Activated gamma-delta T cell (primary cell): Measurements from ENCODE around the gene RECK.

Source experiments
- DNase-seq: peaks from one replicate; lab custom pipeline; 2025; lab: John Stamatoyannopoulos, UW

The RECK gene

GRCh38 chr9:36138496-36138895 is 101.8 kb downstream of the RECK start:
- DNase-seq = no peak

DNA sequence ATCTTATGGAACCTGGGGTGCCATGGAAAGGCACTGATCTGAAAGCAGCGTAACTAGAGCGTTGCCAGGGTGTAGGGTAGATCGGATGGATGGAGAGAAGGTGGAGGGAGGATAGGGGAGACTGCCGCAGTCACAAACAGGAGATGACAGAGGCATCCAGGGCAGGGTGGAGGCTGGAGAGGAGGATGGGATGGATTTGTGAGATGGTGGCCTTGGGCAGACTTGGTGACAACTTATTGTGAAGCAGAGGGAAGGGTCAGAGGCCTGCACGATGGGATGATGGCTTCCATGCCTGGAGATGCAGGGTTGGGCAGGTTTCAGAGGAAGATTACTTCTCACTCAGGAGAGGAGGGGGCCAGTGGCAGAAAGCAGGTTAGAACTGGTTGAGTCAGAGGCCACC is 102.2 kb downstream of the RECK start:
- DNase-seq = no peak

GRCh38 chr9:36140086-36141084 is 103.7 kb downstream of the RECK start:
- no peak for DNase-seq

DNA sequence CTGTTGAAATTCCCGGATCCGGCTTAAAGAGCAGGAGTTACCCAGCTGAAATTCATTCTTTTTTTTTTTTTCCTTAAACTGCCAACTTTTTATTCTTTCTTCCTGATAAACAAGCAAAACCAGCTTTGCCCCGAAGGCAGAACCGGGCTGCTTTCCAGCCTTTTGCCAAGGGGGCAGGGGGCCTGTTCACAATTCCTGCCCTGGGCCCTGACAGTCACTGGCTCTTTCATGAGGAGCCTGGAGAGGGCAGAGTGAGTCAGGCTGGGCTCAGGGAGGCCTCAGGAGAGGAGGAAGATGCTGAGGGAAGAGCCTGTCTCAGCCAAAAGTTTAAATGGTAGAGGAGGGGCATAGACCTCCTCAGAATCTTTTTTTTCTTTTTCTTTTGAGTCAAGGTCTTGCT is 104.6 kb downstream of the RECK start:
- no peak for DNase-seq

- no peak for DNase-seq
Observed at GRCh38 chr9:36141761-36142160, 105.0 kb downstream of the RECK start.

DNA sequence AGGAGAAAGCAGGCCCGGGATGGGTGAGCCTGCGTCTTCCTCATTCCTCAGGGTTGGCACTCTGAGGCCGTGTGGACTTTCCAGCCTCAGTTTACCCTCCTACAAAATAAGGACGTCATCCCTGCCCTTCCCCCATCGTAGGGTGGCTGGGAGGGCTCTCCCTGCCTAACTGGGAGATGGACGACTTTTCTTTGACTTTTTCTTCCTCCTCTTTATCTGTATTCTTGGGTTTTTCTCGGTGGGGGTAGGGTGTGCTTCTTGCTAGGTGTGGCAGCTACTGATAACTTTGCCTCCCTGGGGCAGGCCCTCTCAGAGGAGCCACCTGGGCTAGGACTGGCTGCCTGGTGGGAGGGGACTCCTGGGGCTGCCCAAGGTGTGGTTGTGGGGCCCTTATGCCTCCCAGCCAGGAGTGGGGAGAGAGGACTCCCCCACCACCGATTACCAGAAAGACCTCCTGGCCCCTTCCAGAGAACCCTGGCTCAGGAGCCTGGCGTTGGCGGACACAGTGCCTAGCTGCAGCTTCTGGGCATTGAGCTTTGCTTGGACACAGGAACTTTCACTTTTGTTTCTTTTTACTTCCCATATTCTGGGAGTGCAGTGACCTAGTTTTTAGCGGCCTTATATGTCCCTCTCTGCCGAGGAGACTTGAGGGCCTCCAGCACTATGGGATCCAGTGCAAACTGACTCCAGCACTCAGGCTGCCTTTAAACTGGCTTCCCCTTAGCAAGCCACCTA is 106.0 kb downstream of the RECK start:
- no peak for DNase-seq

- no peak for DNase-seq
Observed at GRCh38 chr9:36143245-36143641, 106.5 kb downstream of the RECK start.

DNA sequence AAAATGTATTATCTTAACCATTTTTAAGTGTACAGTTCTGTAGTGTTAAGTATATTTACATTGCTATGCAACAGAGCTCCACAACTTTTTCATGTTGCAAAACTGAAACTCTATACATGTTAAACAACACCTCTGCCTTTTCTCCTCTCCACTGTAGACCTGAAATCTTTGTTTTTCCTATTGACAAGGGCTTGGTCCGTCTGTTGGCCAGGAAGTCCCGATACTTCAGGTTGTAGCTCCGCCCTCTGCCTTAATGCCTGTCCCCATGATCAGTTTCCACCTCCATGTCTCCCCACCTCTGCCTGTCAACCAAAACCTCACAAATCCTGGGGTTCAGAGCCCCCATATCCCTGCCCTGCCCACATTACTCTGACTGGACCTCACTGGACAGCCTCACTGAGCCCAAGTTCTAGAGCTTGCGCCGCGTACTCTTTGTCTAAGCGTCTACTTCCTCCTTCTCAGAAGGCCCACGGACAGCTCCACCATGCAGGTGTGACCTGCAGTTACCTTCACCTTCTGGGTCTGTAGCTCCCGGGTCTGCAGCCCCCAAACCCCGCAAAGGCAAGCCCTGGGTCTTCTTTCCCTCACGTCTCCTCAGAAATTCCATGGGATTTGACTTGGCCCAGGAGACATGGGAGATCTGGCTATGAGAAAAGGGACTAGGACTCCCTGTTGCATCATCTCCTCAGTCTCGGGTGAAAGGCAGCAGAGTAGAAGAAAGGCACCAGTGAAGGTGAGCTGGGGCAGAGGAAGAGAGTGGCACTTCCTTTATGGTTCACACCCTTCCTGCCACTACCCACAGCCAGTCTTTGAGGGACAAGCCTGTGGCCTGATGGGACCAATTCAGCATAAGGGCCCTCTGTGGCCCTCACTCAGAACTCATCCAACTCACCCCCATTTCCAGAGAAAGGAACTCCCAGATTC is 107.9 kb downstream of the RECK start:
- no peak for DNase-seq

GRCh38 chr9:36145970-36146369 is 109.3 kb downstream of the RECK start:
- DNase-seq = no peak

DNA sequence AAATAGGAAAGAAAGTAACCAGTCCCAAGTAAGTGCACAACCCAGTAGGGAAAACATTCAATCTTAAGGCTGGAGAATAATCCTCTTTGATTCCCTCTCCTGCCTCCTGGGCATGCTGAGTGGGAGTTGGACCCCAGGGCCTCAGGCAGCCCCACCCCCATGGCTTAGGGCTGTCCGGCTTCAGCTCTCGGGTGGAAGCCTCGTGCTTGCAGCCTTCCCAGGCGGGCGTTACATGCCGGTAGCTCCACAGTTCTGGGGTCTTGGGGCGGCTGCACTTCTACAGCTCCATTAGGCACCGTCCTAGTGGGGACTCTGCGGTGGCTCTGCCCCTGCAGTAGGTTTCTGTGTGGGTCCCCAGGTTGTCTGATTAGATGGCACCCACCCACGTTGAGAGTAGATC is 109.9 kb downstream of the RECK start:
- no peak for DNase-seq

DNA sequence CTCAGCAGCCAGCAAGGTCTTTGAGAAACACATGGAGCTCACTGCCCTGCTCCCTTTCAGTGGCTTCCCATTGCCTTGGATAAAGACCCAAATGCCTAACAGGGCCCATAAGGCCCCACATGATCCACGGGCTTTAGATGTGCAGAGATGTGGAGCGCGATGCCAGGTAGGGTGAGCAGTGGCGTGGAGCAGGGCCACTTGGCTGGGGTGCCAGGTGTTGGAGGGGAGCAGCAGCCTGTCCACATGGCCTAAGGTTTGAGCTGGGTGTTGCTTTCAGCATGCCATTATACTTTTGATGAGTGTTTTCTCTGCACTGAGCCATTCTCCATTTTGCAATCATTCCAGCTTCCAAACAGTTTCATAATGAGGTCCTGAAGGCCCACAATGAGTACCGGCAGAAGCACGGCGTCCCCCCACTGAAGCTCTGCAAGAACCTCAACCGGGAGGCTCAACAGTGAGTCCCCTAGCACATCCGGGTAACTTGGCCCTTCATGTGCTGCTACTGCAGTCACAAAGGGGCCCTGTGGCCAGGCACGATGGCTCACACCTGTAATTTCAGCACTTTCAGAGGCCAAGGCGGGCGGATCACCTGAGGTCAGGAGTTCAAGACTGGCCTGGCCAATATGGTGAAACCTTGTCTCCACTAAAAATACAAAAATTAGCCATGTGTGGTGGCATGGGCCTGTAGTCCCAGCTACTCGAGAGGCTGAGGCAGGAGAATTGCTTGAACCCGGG is 110.9 kb downstream of the RECK start:
- DNase-seq = no peak

- peak; percentile 27 for DNase-seq
Observed at GRCh38 chr9:36148311-36149051, 111.8 kb downstream of the RECK start.

DNA sequence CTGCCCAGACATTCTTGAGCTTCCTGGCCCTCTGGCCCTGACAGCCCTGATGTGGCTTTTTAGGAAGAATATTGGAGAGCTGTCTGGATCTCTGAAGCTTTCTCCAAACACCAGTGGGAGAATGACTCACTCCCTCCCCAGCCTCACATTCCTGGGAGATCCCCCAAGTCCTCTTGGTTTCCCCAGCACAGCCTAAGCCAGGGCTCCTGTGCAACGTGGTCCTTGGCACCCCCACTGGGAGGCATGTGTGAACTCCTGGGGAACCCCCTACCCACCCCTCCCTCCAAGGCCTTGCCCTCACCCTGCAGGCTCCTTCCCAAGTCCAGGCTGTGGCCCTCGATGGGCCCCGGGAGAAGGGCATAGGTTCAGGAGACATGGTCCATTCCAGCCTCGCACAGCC is 112.5 kb downstream of the RECK start:
- no peak for DNase-seq

DNA sequence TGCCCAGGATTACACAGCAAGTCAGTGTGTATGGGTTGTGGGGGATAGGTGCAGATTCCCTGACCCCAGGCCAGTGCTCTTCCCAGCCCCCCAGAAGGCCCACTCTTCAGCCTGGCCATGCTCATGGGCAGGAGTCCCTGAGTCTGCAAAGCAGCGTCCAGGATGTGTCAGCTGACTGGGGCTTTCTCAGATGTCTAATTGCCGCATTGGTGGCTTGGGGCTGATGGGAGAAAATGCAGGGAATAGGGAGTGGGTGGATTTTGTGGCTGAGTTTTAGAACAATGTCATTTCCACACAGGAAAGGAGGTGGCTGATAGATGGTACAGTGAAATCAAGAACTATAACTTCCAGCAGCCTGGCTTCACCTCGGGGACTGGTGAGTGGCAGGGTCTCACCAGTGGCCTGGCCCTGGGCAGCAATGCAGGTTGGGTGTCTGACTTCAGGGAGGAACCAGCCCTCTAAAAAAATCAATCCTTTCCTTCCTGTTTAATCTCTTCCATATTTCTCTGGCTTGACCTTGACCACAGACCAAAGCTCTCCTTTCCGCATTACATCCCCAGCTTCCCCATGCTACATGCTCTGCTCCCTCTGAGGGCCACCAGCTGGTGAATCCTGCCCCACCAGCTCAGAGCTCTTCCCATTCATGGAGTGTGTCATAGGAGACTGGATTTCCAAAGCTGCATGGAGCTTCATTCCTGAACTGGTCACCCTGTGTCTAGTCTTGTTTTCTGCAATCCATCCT is 114.0 kb downstream of the RECK start:
- DNase-seq = no peak

DNA sequence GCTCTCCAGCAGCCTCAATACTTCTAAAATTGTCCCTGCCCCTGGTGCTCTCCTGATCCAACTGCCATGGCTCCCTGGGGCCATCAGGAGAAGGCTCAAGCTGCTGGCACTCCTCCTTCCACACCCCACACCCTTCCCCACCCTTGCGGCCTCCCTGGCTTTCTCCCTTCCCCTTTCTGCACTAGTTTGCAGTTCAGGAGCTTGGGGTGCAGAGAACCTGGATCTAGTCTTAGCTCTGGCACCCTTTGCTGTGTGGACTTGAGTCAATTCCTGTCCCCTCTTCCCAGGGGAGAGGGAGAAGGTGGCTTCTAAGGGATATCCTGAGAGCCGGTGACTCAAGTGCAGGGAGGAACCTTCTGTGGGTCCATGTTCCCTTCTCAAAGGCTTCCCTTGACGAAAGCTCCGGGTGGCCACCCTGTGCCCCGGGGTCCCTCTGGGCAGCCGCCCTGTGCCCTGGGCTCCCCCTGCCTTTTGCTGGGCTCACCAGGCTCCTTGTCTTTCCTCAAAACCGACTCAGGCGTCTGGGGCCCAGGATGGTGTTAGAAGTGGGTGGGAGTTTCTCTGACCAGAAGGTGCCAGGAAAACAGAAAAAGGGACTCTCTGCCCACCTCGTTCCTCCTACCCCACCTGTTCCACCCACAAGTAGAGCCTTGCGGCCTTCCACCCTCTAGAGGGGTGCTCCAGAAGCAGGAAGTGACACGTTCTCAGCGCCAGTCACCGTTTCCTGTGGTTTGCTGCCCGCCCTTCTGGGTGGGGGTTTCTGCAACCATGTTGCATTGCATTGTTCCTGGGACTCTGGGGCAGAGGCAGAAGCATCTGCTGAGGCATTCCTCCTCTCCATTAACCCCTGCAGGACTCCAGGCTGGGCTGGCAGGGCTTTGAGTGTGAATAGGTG is 114.8 kb downstream of the RECK start:
- DNase-seq = peak; percentile 37

DNA sequence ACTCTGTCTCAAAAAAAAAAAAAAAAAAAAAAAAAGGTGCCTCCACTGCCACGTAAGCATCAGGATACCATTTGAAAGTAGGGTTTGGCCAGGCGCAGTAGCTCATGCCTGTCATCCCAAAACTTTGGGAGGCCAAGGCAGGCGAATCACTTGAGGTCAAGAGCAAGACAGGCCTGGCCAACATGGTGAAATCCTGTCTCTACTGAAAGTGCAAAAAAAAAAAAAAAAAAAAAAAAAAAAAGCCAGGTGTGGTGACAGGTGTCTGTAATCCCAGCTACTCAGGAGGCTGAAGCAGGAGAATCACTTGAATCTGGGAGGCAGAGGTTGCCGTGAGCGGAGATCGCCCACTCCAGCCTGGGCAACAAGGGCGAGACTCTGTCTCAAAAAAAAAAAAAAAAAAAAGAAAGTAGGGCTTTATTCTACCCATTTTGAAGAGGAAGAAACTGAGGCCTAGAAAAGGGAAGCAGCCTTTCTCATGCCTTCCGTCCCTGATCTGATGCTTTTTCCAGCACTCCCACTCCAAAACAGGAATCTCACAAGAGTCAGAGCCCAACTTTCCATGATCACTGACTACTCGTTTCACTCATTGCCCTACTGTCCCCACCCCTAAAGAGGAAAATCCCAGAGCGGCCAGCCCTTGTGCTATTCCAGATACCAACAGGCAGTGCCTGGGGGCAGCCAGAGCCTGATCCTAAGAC is 116.2 kb downstream of the RECK start:
- no peak for DNase-seq

DNA sequence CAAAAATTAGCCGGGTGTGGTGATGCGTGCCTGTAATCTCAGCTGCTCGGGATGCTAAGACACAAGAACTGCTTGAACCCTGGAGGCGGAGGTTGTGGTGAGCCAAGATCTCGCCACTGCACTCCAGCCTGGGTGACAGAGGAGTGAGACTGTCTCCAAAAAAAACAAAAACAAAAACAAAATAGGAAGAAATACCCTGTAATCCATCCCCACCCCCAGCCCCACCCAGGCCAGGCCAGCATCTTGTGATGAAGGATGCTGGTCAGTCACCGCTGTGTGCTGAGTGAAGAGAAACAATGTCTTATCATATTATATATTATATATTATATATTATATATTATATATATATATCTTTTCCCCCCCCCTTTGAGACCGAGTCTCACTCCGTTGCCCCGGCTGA is 117.0 kb downstream of the RECK start:
- no peak for DNase-seq

GRCh38 chr9:36154331-36154952 is 117.7 kb downstream of the RECK start:
- DNase-seq = no peak
